Measurements from ENCODE around the gene CNTNAP3.
"Not testable (repeated sequence)": the region's sequence is repeated elsewhere in the genome, so short reads cannot be mapped to it uniquely, and the experiment has no call there.

Gene CNTNAP3

DNA sequence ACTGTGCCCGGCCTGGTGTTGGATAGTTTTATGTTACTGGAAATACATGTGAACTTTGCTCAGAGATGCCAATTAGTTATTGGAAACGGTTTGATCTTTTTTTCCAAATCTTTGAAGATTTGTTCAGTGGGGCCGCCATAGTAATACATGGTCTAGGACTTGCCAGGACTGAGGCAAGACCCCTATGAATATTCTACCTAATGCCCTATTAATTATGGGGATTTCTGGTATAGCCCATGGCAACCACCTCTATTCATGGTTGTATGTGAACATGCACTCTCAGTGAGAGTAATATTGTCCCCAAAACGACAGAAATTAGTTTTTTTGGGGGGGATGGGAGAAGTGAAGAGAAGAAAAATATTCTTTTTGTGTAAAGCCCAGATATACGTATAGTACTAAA is 220.3 kb downstream of the CNTNAP3 start:
- not testable (repeated sequence) for DNase-seq

DNA sequence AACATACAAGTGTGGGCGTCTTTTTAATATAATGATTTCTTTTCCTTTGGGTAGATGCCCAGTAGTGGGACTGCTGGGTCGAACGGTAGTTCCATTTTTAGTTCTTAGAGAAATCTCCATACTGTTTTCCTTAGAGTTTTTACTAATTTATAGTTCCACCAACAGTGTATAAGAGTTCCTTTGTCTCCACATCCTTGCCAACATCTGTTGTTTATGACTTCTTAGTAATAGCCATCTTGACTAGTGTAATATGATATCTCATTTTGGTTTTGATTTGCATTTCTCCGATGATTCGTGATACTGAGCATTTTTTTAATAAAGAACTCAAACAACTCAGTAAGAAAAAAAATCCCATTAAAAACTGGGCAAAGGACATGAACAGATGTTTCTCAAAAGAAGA is 225.0 kb downstream of the CNTNAP3 start:
- DNase-seq = not testable (repeated sequence)

DNA sequence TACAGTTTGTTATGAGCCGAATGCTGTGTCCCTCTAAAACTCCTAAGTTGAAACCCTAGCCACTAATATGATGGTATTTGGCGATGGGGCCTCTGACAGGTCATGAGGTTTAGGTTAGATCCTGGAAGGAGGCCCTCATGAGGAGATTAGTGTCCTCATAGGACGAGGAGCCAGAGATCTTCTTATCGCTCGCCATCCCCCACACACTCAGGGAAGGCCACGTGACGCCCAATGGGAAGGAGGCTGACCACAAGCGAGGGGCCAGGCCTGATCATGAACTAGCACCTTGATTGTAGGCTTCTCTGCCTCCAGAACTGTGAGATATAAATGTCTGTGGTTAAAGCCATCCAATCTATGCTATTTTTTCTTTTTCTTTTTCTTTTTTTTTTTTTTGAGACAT is 233.5 kb downstream of the CNTNAP3 start:
- not testable (repeated sequence) for DNase-seq

GRCh38 chr9:39046833-39047232 is 241.1 kb downstream of the CNTNAP3 start:
- not testable (repeated sequence) for DNase-seq

DNA sequence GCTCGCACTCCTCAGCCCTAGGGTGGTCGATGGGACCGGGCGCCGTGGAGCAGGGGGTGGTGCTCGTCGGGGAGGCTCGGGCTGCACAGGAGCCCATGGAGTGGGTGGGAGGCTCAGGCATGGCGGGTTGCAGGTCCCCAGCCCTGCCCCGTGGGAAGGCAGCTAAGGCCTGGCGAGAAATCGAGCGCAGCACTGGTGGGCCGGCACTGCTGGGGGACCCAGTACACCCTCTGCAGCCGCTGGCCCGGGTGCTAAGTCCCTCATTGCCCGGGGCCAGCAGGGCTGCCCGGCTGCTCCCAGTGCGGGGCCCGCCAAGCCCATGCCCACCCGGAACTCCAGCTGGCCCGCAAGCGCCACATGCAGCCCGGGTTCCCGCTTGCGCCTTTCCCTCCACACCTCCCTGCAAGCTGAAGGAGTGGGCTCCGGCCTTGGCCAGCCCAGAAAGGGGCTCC is 245.6 kb downstream of the CNTNAP3 start:
- DNase-seq = not testable (repeated sequence)

DNA sequence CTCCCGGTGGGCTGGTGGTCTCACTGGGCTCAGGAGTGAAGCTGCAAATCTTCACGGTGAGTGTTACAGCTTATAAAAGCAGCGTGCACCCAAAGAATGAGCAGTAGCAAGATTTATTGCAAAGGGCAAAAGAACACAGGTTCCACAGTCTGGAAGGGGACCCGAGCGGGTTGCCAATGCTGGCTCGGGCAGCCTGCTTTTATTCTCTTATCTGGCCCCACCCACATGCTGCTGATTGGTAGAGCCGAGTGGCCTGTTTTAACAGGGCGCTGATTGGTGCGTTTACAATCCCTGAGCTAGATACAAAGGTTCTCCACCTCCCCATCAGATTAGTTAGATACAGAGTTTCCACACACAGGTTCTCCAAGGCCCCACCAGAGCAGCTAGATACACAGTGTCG is 246.2 kb downstream of the CNTNAP3 start:
- not testable (repeated sequence) for DNase-seq

DNA sequence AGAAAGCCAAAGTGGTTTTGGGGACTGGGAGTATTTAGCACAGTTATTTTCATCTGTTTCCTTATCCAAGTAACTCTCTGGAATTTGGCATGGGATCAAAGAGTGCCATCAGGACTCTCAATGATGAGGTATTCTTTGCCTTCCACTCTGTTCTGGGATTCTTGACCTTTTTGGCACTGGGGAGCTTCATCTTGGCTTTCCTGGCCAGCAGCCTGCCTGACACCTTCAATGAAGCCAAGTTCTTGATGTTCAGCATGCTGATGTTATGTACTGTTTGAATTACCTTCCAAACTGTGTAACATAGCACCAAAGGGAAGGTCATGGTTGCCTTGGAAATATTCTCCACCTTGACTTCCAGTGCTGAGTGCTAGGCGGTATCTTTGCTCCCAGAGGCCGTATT is 248.8 kb downstream of the CNTNAP3 start:
- not testable (repeated sequence) for DNase-seq

GRCh38 chr9:39038221-39038620 is 249.7 kb downstream of the CNTNAP3 start:
- not testable (repeated sequence) for DNase-seq

- DNase-seq = not testable (repeated sequence)
These were observed 254.1 kb downstream of the CNTNAP3 start for GRCh38 chr9:39033849-39034248.

DNA sequence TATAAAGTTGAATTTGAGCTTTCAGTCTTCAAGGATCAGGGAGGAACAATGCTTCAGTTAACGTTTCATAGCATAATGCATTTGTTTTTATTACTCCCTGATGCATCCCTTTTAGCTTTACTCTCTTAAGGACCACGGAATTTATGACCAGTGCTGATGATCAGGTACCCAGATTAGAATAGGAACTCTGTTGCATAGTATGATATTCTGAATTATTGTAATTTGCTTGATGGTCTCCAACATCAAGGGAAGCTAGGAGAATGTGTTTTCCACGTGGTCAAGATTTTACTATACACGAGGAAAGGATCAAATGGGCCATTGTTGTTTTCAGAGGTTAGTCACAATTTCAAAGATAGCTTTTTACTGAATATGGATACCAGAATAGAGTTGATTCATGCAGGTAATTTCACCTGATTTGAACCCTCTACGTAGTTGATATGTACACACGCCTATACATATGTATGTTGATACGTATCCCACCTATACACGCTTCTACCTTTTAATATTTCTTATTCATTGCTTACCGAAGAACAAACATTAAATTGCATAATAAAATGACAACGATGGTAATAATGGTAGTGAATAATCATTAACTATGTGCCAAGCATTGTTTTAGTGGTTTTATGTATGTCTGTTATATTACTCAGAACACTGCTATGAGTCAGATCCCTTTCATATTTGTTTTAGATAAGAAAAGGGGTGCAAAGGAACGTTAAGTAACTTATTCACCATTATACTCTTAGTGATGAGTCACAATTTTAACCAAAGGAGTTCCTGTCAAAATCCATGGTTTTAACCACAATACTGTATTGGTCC is 257.6 kb downstream of the CNTNAP3 start:
- DNase-seq = not testable (repeated sequence)

GRCh38 chr9:39028855-39029254 is 259.1 kb downstream of the CNTNAP3 start:
- not testable (repeated sequence) for DNase-seq

GRCh38 chr9:39028168-39028567 is 259.8 kb downstream of the CNTNAP3 start:
- not testable (repeated sequence) for DNase-seq

DNA sequence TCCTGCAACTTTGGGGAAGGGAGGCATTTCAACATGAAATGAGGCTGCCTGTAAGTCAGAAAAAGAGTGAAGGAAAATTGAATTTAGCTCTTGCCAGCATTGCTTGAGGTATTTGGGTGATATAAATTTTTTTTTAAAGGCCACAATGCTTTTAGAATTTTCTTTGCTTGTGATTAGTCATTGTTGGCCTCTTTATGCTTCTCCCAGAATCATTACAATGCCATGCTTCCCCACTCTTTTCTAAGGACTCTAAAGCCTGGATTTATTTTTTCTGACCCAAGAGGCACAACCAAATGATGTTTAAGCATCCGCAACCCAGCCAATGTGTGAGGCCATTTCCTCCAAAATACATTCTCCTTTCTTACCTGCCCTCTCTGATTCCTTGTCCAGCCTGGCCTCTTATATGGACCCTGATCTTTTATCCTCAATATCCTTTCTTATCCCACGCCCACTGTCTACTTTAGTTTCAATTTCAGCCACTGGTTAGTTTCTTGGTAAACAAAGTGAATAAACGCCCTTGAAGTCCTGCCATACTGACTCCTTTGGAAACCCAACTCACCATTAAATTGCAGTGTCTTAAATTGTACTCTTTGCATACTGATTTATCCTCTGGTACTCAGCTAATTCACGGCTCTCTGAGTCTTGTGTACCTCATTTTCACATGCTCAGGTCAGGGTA is 261.9 kb downstream of the CNTNAP3 start:
- not testable (repeated sequence) for DNase-seq

Data from activated gamma-delta T cell (primary cell).